HUES64 (cell line): ENCODE data around the gene FARS2.

Experiments used
- H3K27ac ChIP-seq: 2 replicates; pipeline ENCODE4 v1.7.0; 2013; ENCODE audit warnings: low read depth, low read length, inconsistent platforms
- H3K27me3 ChIP-seq: 2 replicates; pipeline ENCODE4 v1.6.1; 2013; ENCODE audit warnings: mild to moderate bottlenecking, low read length; ENCODE audit not compliant: insufficient read depth
- H3K36me3 ChIP-seq: 2 replicates; pipeline ENCODE4 v1.6.1; 2013; ENCODE audit warnings: mild to moderate bottlenecking, low read length; ENCODE audit not compliant: insufficient read depth
- H3K4me1 ChIP-seq: 2 replicates; pipeline ENCODE4 v1.6.1; 2013; ENCODE audit warnings: mild to moderate bottlenecking, low read length, moderate library complexity; ENCODE audit not compliant: insufficient read depth
- H3K4me3 ChIP-seq: 2 replicates; pipeline ENCODE4 v1.5.1; 2013; ENCODE audit warnings: mild to moderate bottlenecking, low read length, moderate library complexity
- H3K9ac ChIP-seq: 2 replicates; pipeline ENCODE4 v1.6.1; 2013; ENCODE audit warnings: mild to moderate bottlenecking, low read depth, low read length
- H3K9me3 ChIP-seq: 2 replicates; pipeline ENCODE4 v1.6.1; 2013; ENCODE audit warnings: low read depth, low read length; ENCODE audit not compliant: insufficient read depth
- WGBS: fragments of 150-250, 120-280 bp; methylation state at CpG from one replicate; pipeline ENCODE4 v1.1.7; 2013; ENCODE audit warnings: missing lambda C conversion rate; 5-methylcytosine and 5-hydroxymethylcytosine counted together

Gene FARS2

DNA sequence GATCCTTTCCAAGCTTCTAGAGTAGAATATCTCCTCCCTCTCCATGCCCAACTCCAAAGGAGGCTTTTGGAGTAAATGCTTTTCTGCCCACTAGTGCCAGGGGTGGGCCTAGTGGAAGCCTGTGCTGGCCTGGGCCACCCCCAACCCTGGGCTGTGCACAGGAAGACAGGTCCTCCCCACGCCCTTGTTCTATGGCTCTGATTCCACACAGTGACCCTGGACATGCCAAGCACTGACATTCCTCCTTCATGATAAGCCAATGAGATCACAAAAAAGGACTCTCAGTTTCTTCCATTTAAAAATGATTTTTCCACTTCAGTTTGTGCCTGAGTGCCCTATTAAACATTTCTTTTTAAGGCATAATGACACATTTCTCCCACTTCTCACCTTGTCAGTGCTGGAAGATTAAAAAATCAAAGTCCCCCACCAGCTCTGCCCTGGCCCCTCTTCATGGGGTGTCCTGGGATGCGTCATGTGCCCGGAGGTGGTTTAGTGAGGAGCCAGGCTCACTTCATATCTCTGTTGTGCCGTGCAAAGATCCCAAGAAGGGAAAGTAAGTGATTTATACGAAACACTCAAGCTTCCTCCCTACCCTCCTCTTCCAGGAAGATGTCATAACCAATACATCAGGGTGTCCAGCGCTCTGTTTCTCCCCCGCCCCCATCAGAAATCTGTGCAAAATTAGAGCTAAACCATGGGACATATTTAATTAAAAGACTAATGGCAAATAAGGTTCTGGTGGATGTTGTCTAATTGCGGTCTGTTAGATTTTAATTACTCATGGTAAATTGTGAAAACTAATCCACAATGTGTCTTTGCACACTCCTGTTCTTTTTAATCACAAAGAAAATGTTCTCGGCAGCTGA, 490.4 kb downstream of the FARS2 start:
- Histone ChIP-seq H3K27me3 (no peaks in the 10 kb centered on the region), H3K9me3 (peaks cover 16% of the 10 kb centered on the region), H3K4me3 (no peak overlapping the region), H3K27ac (peak overlapping the region; percentile 19), H3K36me3 (no peaks in the 10 kb centered on the region), H3K9ac (no peak overlapping the region; the same call in 1 of the 2 replicates), H3K4me1 (peaks cover 16% of the 10 kb centered on the region)
- 76% methylated on average over 8 of the region's 9 CpGs for WGBS

GRCh38 chr6:5752391-5752680, 491.0 kb downstream of the FARS2 start:
- peak overlapping the region; percentile 34; the same call in 1 of the 2 replicates for H3K9ac ChIP-seq
- no peaks in the 10 kb centered on the region for H3K27me3 ChIP-seq
- H3K27ac ChIP-seq: peak overlapping the region; percentile 19
- H3K36me3 ChIP-seq: no peaks in the 10 kb centered on the region
- H3K9me3 ChIP-seq: peaks cover 16% of the 10 kb centered on the region
- no peak overlapping the region for H3K4me3 ChIP-seq
- peaks cover 16% of the 10 kb centered on the region for H3K4me1 ChIP-seq
- WGBS: 45% methylated on average over 5 of the region's 5 CpGs

- H3K27ac ChIP-seq: no peak overlapping the region
- H3K9me3 ChIP-seq: peaks cover 16% of the 10 kb centered on the region
- no peaks in the 10 kb centered on the region for H3K27me3 ChIP-seq
- peaks cover 16% of the 10 kb centered on the region for H3K4me1 ChIP-seq
- WGBS: 99% methylated on average over 4 of the region's 4 CpGs
- no peaks in the 10 kb centered on the region for H3K36me3 ChIP-seq
- H3K9ac ChIP-seq: no peak overlapping the region
- H3K4me3 ChIP-seq: no peak overlapping the region
Measured at GRCh38 chr6:5753209-5753608, 491.9 kb downstream of the FARS2 start.

DNA sequence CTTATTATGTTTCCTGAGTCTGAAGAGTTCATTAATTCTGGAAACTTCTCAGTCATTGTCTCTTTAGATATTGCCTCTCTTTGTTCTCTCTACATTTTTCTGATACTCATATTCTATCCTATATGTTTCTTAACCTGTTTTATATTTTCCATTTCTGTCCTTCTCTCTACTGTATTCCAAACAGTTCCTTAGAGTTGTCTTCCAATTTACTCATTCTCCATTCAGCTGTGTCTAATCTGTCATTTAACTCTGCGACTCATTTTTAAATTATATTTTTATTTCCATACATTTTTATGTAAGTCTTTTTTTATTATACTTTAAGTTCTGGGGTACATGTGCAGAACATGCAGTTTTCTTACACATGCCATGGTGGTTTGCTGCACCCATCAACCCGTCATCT, 493.6 kb downstream of the FARS2 start:
- Histone ChIP-seq H3K4me1 (peaks cover 16% of the 10 kb centered on the region), H3K27me3 (no peaks in the 10 kb centered on the region), H3K36me3 (no peaks in the 10 kb centered on the region), H3K27ac (no peak overlapping the region), H3K9ac (no peak overlapping the region), H3K4me3 (no peak overlapping the region), H3K9me3 (peaks cover 16% of the 10 kb centered on the region)
- 88% methylated on average over 1 of the region's 2 CpGs for WGBS

DNA sequence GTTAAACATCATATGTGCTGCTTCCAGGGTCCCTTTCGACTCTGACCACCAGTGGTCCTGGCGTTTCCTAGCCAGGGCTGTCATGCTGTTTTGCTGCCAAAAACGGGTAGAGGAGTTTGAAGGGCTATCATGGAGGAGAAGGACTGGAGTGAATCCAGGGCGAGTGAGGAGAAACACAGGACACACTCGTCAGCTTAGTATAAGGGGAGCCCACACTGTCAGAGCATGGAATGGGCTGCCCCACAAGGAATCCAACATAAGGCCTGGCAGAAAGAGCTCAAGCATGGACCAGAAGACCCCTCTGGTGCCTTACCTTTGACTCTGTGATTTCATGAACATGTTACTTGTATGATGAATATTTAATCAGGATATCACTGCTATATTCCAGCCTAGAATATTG, 498.3 kb downstream of the FARS2 start:
- H3K27ac ChIP-seq: no peak overlapping the region
- peaks cover 10% of the 10 kb centered on the region for H3K9me3 ChIP-seq
- 93% methylated on average over 5 of the region's 5 CpGs for WGBS
- no peaks in the 10 kb centered on the region for H3K27me3 ChIP-seq
- no peaks in the 10 kb centered on the region for H3K36me3 ChIP-seq
- no peak overlapping the region for H3K9ac ChIP-seq
- no peaks in the 10 kb centered on the region for H3K4me1 ChIP-seq
- no peak overlapping the region for H3K4me3 ChIP-seq

DNA sequence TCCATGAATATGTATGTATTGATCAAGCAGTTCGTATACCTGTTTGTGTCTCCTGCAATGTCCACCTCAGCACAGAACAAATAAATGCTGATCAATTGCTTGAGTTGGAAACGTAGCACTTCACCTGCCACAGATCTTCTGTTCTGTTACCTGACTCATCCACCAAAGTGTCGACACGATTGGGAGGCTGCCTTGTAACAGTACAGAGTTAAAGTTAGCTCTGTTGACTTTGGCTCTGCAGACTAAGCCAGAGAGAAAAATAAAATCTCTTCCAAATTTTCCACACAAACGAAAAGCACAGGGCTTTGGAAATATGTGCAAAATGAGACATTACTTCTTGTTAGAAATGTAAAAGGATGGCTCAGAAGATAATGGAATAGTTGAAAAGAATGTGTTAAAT, 500.1 kb downstream of the FARS2 start:
- Histone ChIP-seq H3K9me3 (no peaks in the 10 kb centered on the region), H3K4me3 (no peak overlapping the region), H3K36me3 (no peaks in the 10 kb centered on the region), H3K27ac (no peak overlapping the region), H3K4me1 (no peaks in the 10 kb centered on the region), H3K9ac (no peak overlapping the region), H3K27me3 (no peaks in the 10 kb centered on the region)
- 91% methylated on average over 5 of the region's 5 CpGs for WGBS

- no peaks in the 10 kb centered on the region for H3K36me3 ChIP-seq
- H3K4me1 ChIP-seq: no peaks in the 10 kb centered on the region
- H3K9ac ChIP-seq: no peak overlapping the region
- H3K27ac ChIP-seq: no peak overlapping the region
- no peak overlapping the region for H3K4me3 ChIP-seq
- 94% methylated on average over 12 of the region's 12 CpGs for WGBS
- no peaks in the 10 kb centered on the region for H3K27me3 ChIP-seq
- H3K9me3 ChIP-seq: peaks cover 8% of the 10 kb centered on the region; the same call in 1 of the 2 replicates
Measured at GRCh38 chr6:5762561-5762968, 501.3 kb downstream of the FARS2 start.

- Histone ChIP-seq H3K27me3 (no peaks in the 10 kb centered on the region), H3K4me3 (no peak overlapping the region), H3K36me3 (no peaks in the 10 kb centered on the region), H3K9ac (no peak overlapping the region), H3K27ac (no peak overlapping the region), H3K4me1 (no peaks in the 10 kb centered on the region), H3K9me3 (peaks cover 13% of the 10 kb centered on the region; the same call in 1 of the 2 replicates)
- 84% methylated on average over 2 of the region's 2 CpGs for WGBS
Measured at GRCh38 chr6:5763407-5763806, 502.1 kb downstream of the FARS2 start.

DNA sequence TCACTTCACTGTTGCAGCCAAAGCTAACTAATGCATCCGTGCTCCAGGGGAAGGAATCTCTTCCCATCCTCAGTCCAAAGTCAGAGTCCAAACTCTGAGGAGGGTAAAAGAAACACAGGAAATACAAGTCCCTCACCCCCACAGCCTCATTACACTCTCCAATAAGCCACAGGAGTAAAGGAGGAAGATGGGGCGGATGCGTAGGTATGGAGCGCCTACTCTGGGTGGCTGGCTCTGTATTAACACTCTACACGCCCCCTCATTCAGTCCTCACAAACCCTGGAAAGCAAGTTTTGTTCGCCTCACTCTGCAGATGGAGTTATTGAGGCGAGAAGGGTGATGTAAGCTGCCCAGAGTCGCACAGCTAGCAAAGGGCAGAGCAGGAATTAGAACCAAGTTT, 502.6 kb downstream of the FARS2 start:
- Histone ChIP-seq H3K4me1 (no peaks in the 10 kb centered on the region), H3K9ac (no peak overlapping the region), H3K4me3 (no peak overlapping the region), H3K27ac (no peak overlapping the region), H3K27me3 (no peaks in the 10 kb centered on the region), H3K36me3 (no peaks in the 10 kb centered on the region), H3K9me3 (peaks cover 14% of the 10 kb centered on the region; the same call in 1 of the 2 replicates)
- WGBS: 95% methylated on average over 8 of the region's 8 CpGs

DNA sequence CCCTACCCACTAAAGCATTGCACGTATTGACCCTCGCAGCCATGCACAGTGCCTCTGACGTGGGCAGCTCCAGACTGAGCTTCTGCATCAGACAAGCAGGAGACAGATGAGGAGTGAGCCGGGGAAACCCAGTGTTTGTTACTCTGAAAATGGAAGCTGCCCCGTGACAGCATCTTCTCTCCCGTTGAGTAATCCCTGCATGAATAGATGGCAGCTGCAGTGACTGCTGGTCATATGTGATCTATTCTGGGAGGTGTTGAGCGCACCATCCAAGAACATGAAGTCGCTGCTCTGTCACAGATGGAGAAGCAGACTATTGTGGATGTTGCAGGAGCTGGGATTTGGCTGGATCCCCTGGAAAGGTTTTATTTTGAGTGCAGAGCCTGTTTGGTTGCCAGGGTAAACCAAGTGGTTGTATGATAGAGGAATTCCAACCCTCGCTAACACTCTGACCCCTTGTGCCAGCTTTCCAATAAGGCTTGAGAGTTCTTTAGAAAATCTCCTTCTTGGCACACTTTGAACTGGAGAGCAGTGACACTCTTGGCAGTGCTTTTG, 503.2 kb downstream of the FARS2 start:
- WGBS: 95% methylated on average over 9 of the region's 9 CpGs
- Histone ChIP-seq H3K27ac (no peak overlapping the region), H3K4me3 (no peak overlapping the region), H3K27me3 (no peaks in the 10 kb centered on the region), H3K9me3 (peaks cover 14% of the 10 kb centered on the region; the same call in 1 of the 2 replicates), H3K36me3 (no peaks in the 10 kb centered on the region), H3K4me1 (no peaks in the 10 kb centered on the region), H3K9ac (no peak overlapping the region)

DNA sequence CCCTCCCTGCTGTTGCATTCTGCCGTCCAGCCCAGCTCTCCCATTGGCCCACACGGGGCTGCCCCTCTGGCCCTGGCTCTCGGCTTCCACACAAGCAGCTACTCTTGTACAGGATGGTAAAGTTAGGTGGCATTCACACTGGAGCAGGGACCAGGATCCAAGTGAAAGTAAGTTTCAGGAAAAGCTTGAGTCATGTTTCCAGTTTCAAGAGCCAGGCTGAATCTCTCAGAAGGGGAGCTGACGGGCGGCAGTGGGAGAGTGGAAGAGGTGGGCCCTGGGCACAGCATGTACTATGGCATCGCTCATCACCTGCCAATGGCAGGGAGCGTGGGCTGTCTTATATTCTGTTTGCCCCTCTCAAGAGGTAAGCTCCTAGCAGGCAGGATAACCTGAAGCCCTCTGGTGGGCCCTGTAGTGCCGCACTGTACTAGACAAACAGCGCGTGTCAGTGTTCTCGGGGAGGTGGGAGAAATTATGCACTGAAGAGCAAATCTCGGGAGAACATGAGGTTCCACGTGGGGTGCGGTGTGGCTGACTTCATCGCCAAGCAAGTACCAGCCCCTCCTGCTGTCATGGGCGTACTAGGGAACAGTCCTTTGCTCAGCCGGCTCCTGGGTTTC, 503.9 kb downstream of the FARS2 start:
- peaks cover 14% of the 10 kb centered on the region; the same call in 1 of the 2 replicates for H3K9me3 ChIP-seq
- no peaks in the 10 kb centered on the region for H3K36me3 ChIP-seq
- no peaks in the 10 kb centered on the region for H3K4me1 ChIP-seq
- no peaks in the 10 kb centered on the region for H3K27me3 ChIP-seq
- no peak overlapping the region for H3K27ac ChIP-seq
- 93% methylated on average over 17 of the region's 17 CpGs for WGBS
- H3K9ac ChIP-seq: no peak overlapping the region
- no peak overlapping the region for H3K4me3 ChIP-seq
